HepG2 (cell line): ENCODE results near the gene FCHSD1. TPM values are rescaled to one million over a fixed set of nuclear protein-coding genes. Genes with fewer than 3 reads are reported as not detected.

ENCODE experiments used
- BORCS8-MEF2B ChIP-seq: sonication (generic); formaldehyde crosslinking; IDR thresholded peaks from 2 replicates; pipeline ENCODE4 v1.8.0; 2022; ENCODE audit warnings: mild to moderate bottlenecking, missing genetic modification reagents
- DR1 ChIP-seq: sonication (generic); formaldehyde crosslinking; IDR thresholded peaks from 2 replicates; pipeline ENCODE4 v1.8.0; 2021; ENCODE audit warnings: mild to moderate bottlenecking, missing genetic modification reagents, inconsistent platforms
- HNF4A ChIP-seq: sonication (generic); formaldehyde crosslinking; IDR thresholded peaks from 2 replicates; pipeline ENCODE4 v1.4.0; 2020; ENCODE audit warnings: missing genetic modification reagents
- HOXD1 ChIP-seq: sonication (generic); formaldehyde crosslinking; IDR thresholded peaks from 2 replicates; pipeline ENCODE4 v1.5.0; 2020; ENCODE audit warnings: missing genetic modification reagents
- ISL2 ChIP-seq: sonication (generic); formaldehyde crosslinking; IDR thresholded peaks from 2 replicates; pipeline ENCODE4 v1.5.0; 2020; ENCODE audit warnings: missing genetic modification reagents
- KLF15 ChIP-seq: sonication (generic); formaldehyde crosslinking; IDR thresholded peaks from 2 replicates; pipeline ENCODE4 v1.8.1; 2023; ENCODE audit warnings: borderline replicate concordance, mild to moderate bottlenecking, inconsistent platforms, missing genetic modification reagents, mixed read lengths
- MEIS1 ChIP-seq: sonication (generic); formaldehyde crosslinking; IDR thresholded peaks from 2 replicates; pipeline ENCODE4 v1.9.0; 2021; ENCODE audit warnings: mild to moderate bottlenecking, missing genetic modification reagents, moderate library complexity, borderline replicate concordance
- NCOA2 ChIP-seq: sonication (generic); formaldehyde crosslinking; IDR thresholded peaks from 2 replicates; pipeline ENCODE4 v1.8.0; 2022; ENCODE audit warnings: inconsistent platforms
- PTBP1 ChIP-seq: fragments of 200-400 bp; formaldehyde crosslinking; IDR thresholded peaks from 2 replicates; pipeline ENCODE4 v1.6.1; 2018; ENCODE audit warnings: low read length, low read depth; ENCODE audit not compliant: poor library complexity, severe bottlenecking
- SNAPC2 ChIP-seq: sonication (generic); formaldehyde crosslinking; IDR thresholded peaks from 2 replicates; pipeline ENCODE4 v1.8.1; 2022; ENCODE audit warnings: mild to moderate bottlenecking, missing genetic modification reagents
- SRSF4 ChIP-seq: fragments of 200-400 bp; formaldehyde crosslinking; IDR thresholded peaks from one replicate; pipeline ENCODE4 v1.6.1; 2018; ENCODE audit warnings: mild to moderate bottlenecking, low read depth, low read length, moderate library complexity; ENCODE audit not compliant: poor library complexity, severe bottlenecking
- ZFX ChIP-seq: sonication (generic); formaldehyde crosslinking; IDR thresholded peaks from 2 replicates; pipeline ENCODE4 v1.4.0; 2020; ENCODE audit warnings: mild to moderate bottlenecking, low read depth, missing genetic modification reagents, moderate library complexity
- ZNF232 ChIP-seq: sonication (generic); formaldehyde crosslinking; IDR thresholded peaks from 2 replicates; pipeline ENCODE4 v1.4.0; 2020; ENCODE audit warnings: missing genetic modification reagents, borderline replicate concordance
- ZNF776 ChIP-seq: sonication (generic); formaldehyde crosslinking; IDR thresholded peaks from 2 replicates; pipeline ENCODE4 v1.4.0; 2020; ENCODE audit warnings: mild to moderate bottlenecking, missing genetic modification reagents
- ZSCAN30 ChIP-seq: sonication (generic); formaldehyde crosslinking; IDR thresholded peaks from 2 replicates; pipeline ENCODE4 v1.5.0; 2020; ENCODE audit warnings: mild to moderate bottlenecking, missing genetic modification reagents
- polyA plus RNA-seq, 8 experiments: library from polyadenylated mRNA; depleted of rRNA in 3 of 8; stranded (reverse) in 7 of 8; unstranded in 1 of 8; fragments of >200 nt; fragmentation: Illumina TruSeq in 4 of 8; extraction: Trizol in 4 of 8; gene quantifications; 2 replicates each; pipeline versions ENCODE4 v1.2.1 to v1.2.3, GENCODE V29; 2011 to 2016; ENCODE audit warnings: low read depth in 4 of 8, missing spikeins in 1 of 8, mixed read lengths in 1 of 8; ENCODE audit not compliant: insufficient read depth in 1 of 8
- total RNA-seq, 5 experiments: library from RNA; depleted of rRNA; stranded (reverse); fragments of >200 nt; fragmentation: Illumina TruSeq; extraction: Trizol; gene quantifications; 2 replicates each; pipeline ENCODE4 v1.2.3, GENCODE V29; 2016; ENCODE audit warnings: low read depth in 1 of 5
- TF ChIP-seq, protein P1 (sequence below): sonication (generic); formaldehyde crosslinking; IDR thresholded peaks from 2 replicates; pipeline ENCODE4 v1.4.0; 2020; ENCODE audit warnings: missing genetic modification reagents
- TF ChIP-seq, protein P2 (sequence below): sonication (generic); formaldehyde crosslinking; IDR thresholded peaks from 2 replicates; pipeline ENCODE4 v1.5.0; 2020; ENCODE audit warnings: mild to moderate bottlenecking, missing genetic modification reagents
- TF ChIP-seq, protein P3 (sequence below), 2 experiments: sonication (generic) in 1 of 2; formaldehyde crosslinking in 1 of 2; IDR thresholded peaks; 2 replicates each; pipeline versions ENCODE4 v1.4.0 to v1.6.1; 2018 to 2020; ENCODE audit warnings: missing genetic modification reagents in 2 of 2, borderline replicate concordance in 1 of 2, low read depth in 1 of 2, mild to moderate bottlenecking in 1 of 2, missing biosample characterization in 1 of 2
- TF ChIP-seq, protein P4 (sequence below): sonication (generic); formaldehyde crosslinking; IDR thresholded peaks from 2 replicates; pipeline ENCODE4 v1.4.0; 2020; ENCODE audit warnings: missing genetic modification reagents
- TF ChIP-seq, protein P5 (sequence below): sonication (generic); formaldehyde crosslinking; IDR thresholded peaks from 2 replicates; pipeline ENCODE4 v1.5.1; 2020; ENCODE audit warnings: mild to moderate bottlenecking, moderate library complexity, missing genetic modification reagents

Gene FCHSD1
- total and polyA plus RNA-seq, 2 of the 13 experiments (the other 11 are each of a cell fraction or from before 2014, with no cell fraction given) = 5.5 to 15.4 TPM

DNA sequence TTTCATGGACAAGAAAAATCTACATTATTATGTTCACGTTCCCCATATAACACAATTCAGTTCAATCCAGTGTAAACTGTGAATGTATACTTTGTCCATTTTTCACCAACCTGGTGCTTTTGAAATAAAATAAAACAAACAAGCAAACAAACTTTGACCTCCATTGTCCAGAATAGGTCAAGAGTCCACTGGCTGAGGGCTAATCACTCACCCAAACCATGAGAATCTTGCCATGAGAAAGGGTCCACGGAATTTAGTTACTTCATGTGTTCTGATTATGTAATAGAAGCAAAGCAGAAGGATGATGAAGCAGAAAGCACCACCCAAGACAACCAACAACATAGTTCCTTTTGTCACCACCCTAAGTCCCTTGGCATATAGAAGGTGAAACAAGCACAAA lies 61.1 kb downstream of the FCHSD1 start (continued):
- no peak for TF ChIP-seq KLF15 (CRISPR knock-in tag)
- TF ChIP-seq, protein P1, sequence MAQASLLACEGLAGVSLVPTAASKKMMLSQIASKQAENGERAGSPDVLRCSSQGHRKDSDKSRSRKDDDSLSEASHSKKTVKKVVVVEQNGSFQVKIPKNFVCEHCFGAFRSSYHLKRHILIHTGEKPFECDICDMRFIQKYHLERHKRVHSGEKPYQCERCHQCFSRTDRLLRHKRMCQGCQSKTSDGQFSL (CRISPR knock-in tag) = no peak
- TF ChIP-seq HOXD1 (CRISPR knock-in tag) = peak; percentile 42; the same call in 1 of the 2 replicates
- TF ChIP-seq, protein P2, sequence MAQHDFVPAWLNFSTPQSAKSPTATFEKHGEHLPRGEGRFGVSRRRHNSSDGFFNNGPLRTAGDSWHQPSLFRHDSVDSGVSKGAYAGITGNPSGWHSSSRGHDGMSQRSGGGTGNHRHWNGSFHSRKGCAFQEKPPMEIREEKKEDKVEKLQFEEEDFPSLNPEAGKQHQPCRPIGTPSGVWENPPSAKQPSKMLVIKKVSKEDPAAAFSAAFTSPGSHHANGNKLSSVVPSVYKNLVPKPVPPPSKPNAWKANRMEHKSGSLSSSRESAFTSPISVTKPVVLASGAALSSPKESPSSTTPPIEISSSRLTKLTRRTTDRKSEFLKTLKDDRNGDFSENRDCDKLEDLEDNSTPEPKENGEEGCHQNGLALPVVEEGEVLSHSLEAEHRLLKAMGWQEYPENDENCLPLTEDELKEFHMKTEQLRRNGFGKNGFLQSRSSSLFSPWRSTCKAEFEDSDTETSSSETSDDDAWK = no peak
- no peak for TF ChIP-seq ZNF776 (CRISPR knock-in tag)
- TF ChIP-seq NCOA2 = peak; percentile 58
- no peak for TF ChIP-seq ZNF232 (CRISPR knock-in tag)
- no peak for TF ChIP-seq MEIS1 (CRISPR knock-in tag)
- TF ChIP-seq ISL2 = no peak
- no peak for TF ChIP-seq PTBP1
- TF ChIP-seq HNF4A (CRISPR knock-in tag) = peak; percentile 94
- TF ChIP-seq, protein P3, sequence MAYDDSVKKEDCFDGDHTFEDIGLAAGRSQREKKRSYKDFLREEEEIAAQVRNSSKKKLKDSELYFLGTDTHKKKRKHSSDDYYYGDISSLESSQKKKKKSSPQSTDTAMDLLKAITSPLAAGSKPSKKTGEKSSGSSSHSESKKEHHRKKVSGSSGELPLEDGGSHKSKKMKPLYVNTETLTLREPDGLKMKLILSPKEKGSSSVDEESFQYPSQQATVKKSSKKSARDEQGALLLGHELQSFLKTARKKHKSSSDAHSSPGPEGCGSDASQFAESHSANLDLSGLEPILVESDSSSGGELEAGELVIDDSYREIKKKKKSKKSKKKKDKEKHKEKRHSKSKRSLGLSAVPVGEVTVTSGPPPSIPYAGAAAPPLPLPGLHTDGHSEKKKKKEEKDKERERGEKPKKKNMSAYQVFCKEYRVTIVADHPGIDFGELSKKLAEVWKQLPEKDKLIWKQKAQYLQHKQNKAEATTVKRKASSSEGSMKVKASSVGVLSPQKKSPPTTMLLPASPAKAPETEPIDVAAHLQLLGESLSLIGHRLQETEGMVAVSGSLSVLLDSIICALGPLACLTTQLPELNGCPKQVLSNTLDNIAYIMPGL (CRISPR knock-in tag; IDR thresholded peaks at IDR 0.05; ENCODE audit: borderline replicate concordance in 1 of 2, low read depth in 1 of 2) = no peak; a peak in 1 of 4 replicates
- no peak for TF ChIP-seq SRSF4
- TF ChIP-seq, protein P4, sequence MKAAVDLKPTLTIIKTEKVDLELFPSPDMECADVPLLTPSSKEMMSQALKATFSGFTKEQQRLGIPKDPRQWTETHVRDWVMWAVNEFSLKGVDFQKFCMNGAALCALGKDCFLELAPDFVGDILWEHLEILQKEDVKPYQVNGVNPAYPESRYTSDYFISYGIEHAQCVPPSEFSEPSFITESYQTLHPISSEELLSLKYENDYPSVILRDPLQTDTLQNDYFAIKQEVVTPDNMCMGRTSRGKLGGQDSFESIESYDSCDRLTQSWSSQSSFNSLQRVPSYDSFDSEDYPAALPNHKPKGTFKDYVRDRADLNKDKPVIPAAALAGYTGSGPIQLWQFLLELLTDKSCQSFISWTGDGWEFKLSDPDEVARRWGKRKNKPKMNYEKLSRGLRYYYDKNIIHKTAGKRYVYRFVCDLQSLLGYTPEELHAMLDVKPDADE (CRISPR knock-in tag) = no peak
- no peak for TF ChIP-seq DR1 (CRISPR knock-in tag)
- 0 out of 2 replicates have a peak, but pooled peaks have one; percentile 49 for TF ChIP-seq SNAPC2
- TF ChIP-seq, protein P5, sequence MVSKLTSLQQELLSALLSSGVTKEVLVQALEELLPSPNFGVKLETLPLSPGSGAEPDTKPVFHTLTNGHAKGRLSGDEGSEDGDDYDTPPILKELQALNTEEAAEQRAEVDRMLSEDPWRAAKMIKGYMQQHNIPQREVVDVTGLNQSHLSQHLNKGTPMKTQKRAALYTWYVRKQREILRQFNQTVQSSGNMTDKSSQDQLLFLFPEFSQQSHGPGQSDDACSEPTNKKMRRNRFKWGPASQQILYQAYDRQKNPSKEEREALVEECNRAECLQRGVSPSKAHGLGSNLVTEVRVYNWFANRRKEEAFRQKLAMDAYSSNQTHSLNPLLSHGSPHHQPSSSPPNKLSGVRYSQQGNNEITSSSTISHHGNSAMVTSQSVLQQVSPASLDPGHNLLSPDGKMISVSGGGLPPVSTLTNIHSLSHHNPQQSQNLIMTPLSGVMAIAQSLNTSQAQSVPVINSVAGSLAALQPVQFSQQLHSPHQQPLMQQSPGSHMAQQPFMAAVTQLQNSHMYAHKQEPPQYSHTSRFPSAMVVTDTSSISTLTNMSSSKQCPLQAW (CRISPR knock-in tag) = no peak
- TF ChIP-seq BORCS8-MEF2B = no peak
- TF ChIP-seq ZSCAN30 (CRISPR knock-in tag) = no peak
- no peak for TF ChIP-seq ZFX (CRISPR knock-in tag)
